ENCODE results near the gene ABT1. TPM values are rescaled to one million over a fixed set of nuclear protein-coding genes. Genes with fewer than 3 reads are reported as not detected.
A peak's percentile ranks its signal among the peaks of the same experiment; 100 is the strongest.

The ABT1 gene
- total RNA-seq, 2 donors from 2014 or later = 19.7 to 22.6 TPM

GRCh38 chr6:26613201-26613600 lies 16.4 kb downstream of the ABT1 start:
- no peak overlapping the region for H3K27ac Mint-ChIP-seq
- H3K4me3 ChIP-seq (ENCODE audit: low read length) = peak overlapping the region; percentile 82

DNA sequence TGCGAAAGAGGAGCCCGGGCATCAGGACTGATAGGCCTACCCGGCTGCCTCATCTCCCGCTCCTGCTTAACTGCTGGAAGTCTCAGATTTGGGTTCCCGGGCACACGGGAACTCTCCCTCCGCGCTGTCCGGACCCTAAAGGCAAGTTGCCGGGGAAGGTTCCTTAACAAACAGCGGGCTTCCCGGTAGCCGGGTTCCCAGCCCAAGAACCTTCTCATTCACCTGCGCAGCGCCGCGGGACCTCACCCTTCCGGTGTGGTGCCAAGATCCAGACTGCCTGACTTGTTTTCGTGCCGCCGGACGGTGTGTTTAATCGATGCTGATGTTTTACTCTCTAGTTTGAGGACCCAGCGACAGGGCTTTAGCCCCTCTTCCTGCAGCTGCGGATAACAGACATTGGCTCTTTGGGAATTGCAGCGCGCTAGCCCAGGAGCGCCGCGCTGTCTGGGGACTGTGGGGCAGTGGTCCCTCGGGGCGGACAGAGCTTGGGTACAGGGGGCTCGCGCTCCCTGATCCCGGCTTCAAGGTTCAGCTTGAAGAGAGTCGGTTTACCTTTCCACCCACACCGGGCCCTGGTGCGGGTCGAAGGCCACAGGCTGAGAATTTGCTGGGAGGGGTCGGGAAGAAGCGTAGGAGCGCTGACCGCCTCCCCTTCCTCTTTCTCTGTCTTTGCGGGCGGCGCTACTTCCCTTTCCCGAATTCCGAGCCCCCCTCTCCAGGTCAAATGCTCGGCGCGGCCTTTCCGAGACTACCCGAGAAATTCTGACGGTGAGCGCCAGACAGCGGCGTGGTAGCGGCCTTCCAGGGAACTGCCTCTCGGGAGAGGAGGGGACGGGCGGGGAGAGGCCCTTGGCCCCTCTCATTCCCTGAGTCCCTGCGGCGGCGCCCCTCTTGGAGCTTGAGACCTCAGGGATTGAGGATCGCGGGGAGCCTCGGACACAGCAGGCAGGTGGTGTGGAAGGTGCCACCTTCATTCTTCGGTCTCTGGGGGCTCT lies 17.2 kb downstream of the ABT1 start:
- peaks cover 83% of the 10 kb centered on the region for H3K27me3 Mint-ChIP-seq (ENCODE audit: insufficient read depth)
- peak; percentile 29 for TF ChIP-seq CTCF (conservative IDR thresholded peaks at IDR 0.05)
- WGBS, 2 experiments (ENCODE audit: insufficient coverage in 1 of 2, insufficient read length in 1 of 2) = 2% methylated on average over 29 to 68 of the region's 68 CpGs

More at GRCh38 chr6:26613201-26613600, 16.4 kb downstream of the ABT1 start:
- Mint-ChIP-seq H3K4me3 (peak overlapping the region; percentile 77), H3K27me3 (ENCODE audit: insufficient read depth) (peaks cover 86% of the 10 kb centered on the region), H3K36me3 (ENCODE audit: low read depth) (no peaks in the 10 kb centered on the region), H3K9me3 (no peaks in the 10 kb centered on the region), H3K4me1 (peaks cover 10% of the 10 kb centered on the region)
- Histone ChIP-seq H3K9me3 (ENCODE audit: control insufficient read depth, low read length) (peaks cover 11% of the 10 kb centered on the region), H3K27ac (ENCODE audit: low read depth, low read length) (no peak overlapping the region), H3K4me1 (ENCODE audit: control insufficient read depth, insufficient read depth, low read length) (no peaks in the 10 kb centered on the region), H3K9ac (ENCODE audit: extremely low read depth, low read length, poor library complexity, severe bottlenecking) (no peak overlapping the region), H3K27me3 (ENCODE audit: control insufficient read depth, insufficient read depth, low read length, poor library complexity, severe bottlenecking) (peaks cover 84% of the 10 kb centered on the region), H3K36me3 (ENCODE audit: control insufficient read depth, insufficient read depth, low read length) (no peaks in the 10 kb centered on the region)
- no peak for TF ChIP-seq CTCF (conservative IDR thresholded peaks at IDR 0.05)
- peak; percentile 61 for DNase-seq
- WGBS, 2 experiments (ENCODE audit: insufficient coverage in 1 of 2, insufficient read length in 1 of 2) = 34 to 53% methylated on average over 10 to 19 of the region's 19 CpGs

GRCh38 chr6:26623339-26623859 lies 26.6 kb downstream of the ABT1 start:
- Histone ChIP-seq H3K4me3 (ENCODE audit: low read length) (no peak overlapping the region), H3K9ac (ENCODE audit: extremely low read depth, low read length, poor library complexity, severe bottlenecking) (no peak overlapping the region), H3K36me3 (ENCODE audit: control insufficient read depth, insufficient read depth, low read length) (no peaks in the 10 kb centered on the region), H3K27me3 (ENCODE audit: control insufficient read depth, insufficient read depth, low read length, poor library complexity, severe bottlenecking) (peaks cover 11% of the 10 kb centered on the region), H3K9me3 (ENCODE audit: control insufficient read depth, low read length) (peaks cover 8% of the 10 kb centered on the region), H3K27ac (ENCODE audit: low read depth, low read length) (no peak overlapping the region), H3K4me1 (ENCODE audit: control insufficient read depth, insufficient read depth, low read length) (no peaks in the 10 kb centered on the region)
- 0% methylated on average over 1 of the region's 1 CpG; no CpG with 5 or more reads in 1 of the 2 experiments for WGBS, 2 experiments (ENCODE audit: insufficient coverage in 1 of 2, insufficient read length in 1 of 2)
- no peak overlapping the region for H3K27ac Mint-ChIP-seq
- H3K4me3 Mint-ChIP-seq = no peak overlapping the region
- H3K4me1 Mint-ChIP-seq = no peaks in the 10 kb centered on the region
- no peaks in the 10 kb centered on the region for H3K36me3 Mint-ChIP-seq (ENCODE audit: low read depth)
- peaks cover 19% of the 10 kb centered on the region for H3K27me3 Mint-ChIP-seq (ENCODE audit: insufficient read depth)
- no peak for TF ChIP-seq CTCF (conservative IDR thresholded peaks at IDR 0.05)
- DNase-seq = no peak
- peaks cover 11% of the 10 kb centered on the region for H3K9me3 Mint-ChIP-seq

More for the DNA sequence above, 17.2 kb downstream of the ABT1 start:
- Histone ChIP-seq H3K4me3 (ENCODE audit: low read length) (peak overlapping the region; percentile 82), H3K27me3 (ENCODE audit: control insufficient read depth, insufficient read depth, low read length, poor library complexity, severe bottlenecking) (peaks cover 76% of the 10 kb centered on the region), H3K9me3 (ENCODE audit: control insufficient read depth, low read length) (peaks cover 11% of the 10 kb centered on the region), H3K27ac (ENCODE audit: low read depth, low read length) (no peak overlapping the region), H3K4me1 (ENCODE audit: control insufficient read depth, insufficient read depth, low read length) (no peaks in the 10 kb centered on the region), H3K9ac (ENCODE audit: extremely low read depth, low read length, poor library complexity, severe bottlenecking) (no peak overlapping the region), H3K36me3 (ENCODE audit: control insufficient read depth, insufficient read depth, low read length) (no peaks in the 10 kb centered on the region)
- peak overlapping the region; percentile 77 for H3K4me3 Mint-ChIP-seq
- H3K36me3 Mint-ChIP-seq (ENCODE audit: low read depth) = no peaks in the 10 kb centered on the region
- peaks cover 10% of the 10 kb centered on the region for H3K4me1 Mint-ChIP-seq
- peak; percentile 81 for DNase-seq
- no peaks in the 10 kb centered on the region for H3K9me3 Mint-ChIP-seq
- H3K27ac Mint-ChIP-seq = peak overlapping the region; percentile 24

All from endodermal cell (in vitro differentiated cells).